HG02763 (cell line): Measurements from ENCODE around the gene TP53INP2.
"Not testable (repeated sequence)": the region's sequence is repeated elsewhere in the genome, so short reads cannot be mapped to it uniquely, and the experiment has no call there.

Source experiments
- ATAC-seq: cut with Tn5 transposase; IDR thresholded peaks from one replicate; pipeline ENCODE4 v1.9.1; 2021; ENCODE audit warnings: mild to moderate bottlenecking, moderate library complexity; ENCODE audit not compliant: unreplicated experiment

Gene TP53INP2, protein sequence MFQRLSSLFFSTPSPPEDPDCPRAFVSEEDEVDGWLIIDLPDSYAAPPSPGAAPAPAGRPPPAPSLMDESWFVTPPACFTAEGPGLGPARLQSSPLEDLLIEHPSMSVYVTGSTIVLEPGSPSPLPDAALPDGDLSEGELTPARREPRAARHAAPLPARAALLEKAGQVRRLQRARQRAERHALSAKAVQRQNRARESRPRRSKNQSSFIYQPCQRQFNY

DNA sequence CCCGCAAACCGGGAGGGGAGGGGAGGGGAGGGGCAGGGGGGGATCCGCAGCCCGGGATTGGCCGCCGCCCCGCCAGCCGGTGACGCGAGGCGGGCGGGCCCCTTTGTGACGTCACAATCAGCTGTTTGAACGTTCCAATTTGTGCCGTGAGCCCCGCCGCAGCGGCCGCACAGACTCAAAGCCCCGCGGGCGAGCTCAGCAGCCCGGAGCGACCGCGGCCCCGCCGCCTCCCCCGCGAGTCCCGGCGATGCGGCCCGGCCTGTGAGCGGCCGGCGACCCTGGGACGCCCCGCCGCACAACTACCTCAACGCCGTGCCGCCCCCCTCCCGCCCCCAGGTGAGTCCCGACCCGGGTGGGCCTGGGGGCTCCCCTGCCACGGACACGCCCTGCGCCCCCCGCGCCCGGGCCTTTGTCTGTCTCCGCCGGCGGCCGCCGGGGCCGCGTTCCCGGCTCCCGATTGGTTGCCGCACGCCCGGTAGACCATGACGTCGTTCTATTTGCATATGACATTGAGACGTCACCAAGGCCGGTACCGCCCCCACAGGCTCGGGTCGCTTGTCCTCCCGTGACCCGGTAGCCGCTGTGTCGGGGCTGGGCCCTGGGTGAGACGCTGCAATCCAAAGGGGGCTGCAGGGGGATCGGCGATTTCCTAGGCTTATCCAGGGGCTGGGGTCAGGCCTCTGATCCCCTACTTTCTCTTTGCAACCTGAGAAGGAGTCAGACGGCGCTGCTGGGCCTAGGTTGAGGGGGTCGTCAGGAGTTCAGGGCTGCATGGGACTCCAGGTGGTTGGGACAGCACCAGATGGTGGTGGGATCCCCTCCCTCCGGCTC lies at the start of gene TP53INP2:
TSS of gene TP53INP2 (plus strand) at position 168 of the 831 bp plus-strand sequence. CDS start 4,396 bp downstream, outside the sequence.
- peak; percentile 59 for ATAC-seq

DNA sequence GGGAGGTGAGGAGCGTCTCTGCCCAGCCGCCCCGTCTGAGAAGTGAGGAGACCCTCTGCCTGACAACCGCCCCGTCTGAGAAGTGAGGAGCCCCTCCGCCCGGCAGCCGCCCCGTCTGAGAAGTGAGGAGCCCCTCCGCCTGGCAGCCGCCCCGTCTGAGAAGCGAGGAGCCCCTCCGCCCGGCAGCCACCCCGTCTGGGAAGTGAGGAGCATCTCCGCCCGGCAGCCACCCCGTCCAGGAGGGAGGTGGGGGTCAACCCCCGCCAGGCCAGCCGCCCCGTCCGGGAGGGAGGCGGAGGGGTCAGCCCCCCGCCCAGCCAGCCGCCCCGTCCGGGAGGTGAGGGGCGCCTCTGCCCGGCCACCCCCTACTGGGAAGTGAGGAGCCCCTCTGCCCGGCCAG lies 45.5 kb upstream of the TP53INP2 start:
- not testable (repeated sequence) for ATAC-seq

DNA sequence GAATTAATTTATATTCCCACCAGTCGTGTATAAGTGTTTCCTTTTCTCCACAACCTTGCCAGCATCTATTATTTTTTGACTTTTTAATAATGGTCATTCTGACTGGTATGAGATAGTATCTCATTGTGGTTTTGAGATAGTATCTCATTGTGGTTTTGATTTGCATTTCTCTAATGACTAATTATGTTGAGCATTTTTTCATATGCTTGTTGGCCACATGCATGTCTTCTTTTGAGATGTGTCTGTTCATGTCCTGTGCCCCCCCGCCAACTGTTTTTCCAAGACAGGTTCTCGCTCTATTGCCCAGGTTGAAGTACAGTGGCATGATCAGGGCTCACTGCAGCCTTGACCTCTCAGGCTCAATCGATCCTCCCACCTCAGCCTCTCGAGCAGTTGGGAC lies 42.3 kb upstream of the TP53INP2 start:
- ATAC-seq = not testable (repeated sequence)

DNA sequence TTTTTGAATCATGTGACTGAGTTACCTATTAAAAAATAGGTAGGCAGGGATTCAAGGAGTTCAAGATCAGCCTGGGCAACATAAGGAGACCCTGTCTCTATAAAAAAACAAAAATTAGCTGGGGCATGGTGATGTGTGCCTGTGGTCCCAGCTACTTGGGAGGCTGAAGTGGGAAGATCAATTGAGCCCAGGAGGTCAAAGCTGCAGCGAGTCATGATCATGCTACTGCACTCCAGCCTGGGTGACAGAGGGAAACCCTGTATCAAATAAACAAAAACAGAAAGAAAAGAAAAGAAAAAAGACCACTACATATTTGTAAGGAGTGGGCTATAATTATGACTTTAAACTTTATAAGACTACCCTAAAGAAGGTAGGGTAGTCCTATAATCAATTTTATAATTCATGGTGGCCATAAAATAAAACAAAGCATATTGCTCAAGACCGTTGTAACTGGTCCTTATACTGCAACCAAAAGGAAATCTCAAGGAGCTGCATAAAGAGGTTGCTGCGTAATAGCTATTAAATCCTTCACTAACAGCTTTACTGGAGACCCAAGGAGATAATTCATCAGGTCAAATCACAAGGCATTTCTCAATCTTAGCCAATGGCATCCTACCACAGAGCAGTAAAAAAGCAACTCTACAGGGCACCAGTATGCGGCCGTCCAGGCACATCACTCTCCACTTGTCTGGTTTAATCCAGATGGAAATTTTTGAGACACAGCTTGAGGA lies 40.8 kb upstream of the TP53INP2 start:
- ATAC-seq = no peak

DNA sequence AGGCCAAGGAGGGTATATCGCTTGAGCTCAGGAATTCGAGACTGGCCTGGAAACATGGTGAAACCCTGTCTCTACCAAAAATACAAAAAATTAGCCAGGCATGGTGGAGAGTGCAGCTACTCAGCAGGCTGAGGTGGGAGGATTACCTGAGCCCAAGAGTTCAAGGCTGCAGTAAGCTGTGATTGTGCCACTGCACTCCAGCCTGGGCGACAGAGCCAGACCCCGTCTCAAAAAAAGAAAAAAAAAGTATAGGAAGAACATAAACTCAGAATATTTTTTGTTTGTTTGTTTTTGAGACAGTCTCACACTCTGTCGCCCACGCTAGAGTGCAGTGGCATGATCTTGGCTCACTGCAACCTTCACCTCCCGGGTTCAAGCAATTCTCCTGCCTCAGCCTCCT lies 39.4 kb upstream of the TP53INP2 start:
- not testable (repeated sequence) for ATAC-seq

DNA sequence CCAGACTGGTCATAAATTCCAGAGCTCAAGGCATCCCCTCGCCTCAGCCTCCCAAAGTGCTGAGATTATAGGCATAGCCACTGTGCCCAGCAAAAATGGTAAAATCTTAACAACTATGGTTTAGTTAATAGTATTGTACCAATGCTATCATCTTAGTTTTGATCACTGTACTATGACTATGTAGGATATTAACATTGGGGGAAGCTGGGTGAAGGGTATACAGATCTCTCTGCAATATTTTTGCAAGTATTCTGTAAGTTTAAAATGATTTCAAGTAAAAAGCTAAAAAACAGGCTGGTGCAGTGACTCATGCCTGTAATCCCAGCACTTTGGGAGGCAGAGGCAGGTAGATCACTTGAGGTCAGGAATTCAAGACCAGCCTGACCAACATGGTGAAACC lies 35.0 kb upstream of the TP53INP2 start:
- no peak for ATAC-seq

DNA sequence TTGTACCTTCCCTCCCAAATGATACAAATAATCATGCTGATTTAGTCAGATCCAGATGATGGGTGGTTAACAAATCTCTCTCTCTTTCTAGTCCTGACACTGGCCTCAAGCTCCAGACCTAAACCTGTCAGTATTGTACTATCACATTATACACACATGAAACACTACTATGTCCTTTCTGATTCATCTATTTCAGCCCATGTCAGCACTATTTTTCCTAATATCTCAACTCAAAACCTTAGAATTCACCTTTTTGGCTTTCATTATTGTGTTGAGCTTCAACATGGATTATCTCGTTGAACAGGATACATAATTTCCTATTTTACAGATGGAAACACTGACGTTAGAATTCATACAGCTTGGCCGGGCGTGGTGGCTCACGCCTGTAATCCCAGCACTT lies 30.7 kb upstream of the TP53INP2 start:
- no peak for ATAC-seq

DNA sequence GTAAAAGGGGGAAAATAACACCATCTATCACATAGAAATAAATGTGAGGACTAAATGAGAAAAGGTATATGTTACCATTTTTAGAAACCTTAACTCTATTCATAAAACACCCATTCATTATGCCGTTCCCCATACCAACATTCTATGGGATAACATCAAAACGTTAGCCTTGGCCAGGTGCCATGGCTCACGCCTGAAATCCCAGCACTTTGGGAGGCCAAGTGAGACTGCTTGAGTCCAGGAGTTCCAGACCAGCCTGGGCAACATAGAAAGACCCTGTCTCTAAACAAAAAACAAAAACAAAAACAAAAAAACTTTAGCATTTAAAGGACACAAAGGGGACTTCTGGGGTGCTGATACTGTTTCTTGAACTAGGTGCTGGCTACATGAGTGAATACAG lies 28.6 kb upstream of the TP53INP2 start:
- ATAC-seq = no peak

DNA sequence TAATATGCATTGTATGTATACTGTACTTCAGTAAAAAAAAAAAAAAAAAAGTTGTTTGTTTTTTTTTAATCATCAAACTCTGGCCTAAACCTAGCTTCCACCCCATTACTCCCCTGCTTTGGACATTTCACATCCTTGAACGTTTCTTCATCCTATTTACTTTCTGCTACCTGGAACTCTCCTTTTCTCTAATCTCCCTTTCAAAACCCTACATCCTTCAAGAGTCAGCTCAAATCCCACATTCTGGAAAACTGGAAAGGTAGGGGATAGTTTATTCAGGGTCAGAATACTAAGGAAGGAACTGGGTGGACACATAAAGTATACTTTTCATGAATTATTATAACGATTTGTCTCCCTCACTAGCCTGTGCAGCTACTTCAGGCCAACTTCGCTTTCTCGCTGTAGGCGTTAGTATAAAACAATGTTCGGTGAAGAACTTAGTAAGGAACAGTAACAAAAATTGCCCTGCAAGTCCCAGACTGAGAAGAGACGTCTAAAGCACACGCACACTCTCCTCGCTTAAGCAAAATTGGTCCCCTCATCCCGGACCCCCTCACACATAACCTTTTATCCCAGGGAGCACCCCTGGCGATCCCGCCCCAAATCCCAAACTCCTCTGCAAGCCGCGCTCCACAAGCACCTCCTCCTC lies 28.0 kb upstream of the TP53INP2 start:
- no peak for ATAC-seq

DNA sequence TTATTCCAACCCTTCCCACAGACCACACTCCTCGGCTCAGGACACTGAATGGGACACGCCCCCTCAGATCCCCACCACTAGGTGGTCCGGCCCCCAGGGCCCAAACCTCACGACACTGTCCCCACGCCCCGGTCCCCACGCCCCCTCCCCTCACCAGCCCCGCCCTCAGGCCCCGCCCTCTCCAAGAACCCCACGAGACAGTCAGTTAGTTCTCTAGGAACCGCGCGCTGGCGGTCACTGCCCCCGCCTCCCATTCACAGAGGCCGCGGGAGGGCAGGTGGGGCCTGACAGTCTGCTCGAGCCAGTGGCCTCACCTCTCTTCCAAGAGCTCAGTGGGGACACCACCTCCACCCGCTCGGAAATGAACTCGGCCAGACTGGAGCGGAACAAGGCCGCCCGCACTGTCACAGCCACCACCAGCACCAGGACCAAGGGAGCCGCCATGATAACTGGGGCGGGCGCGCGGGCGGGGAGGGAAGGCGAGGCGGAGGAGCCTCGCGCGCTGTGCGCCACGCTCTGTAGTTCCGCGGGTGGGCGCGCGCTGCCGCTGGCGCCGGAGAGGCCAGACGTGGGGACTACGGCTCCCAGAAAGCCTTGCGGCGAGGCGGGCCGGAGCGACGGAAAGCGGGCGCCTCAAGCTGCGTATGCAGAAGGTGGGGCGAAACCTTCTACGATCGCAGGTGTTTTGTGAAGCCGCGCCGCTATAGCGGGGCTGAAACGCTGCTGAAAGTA lies 27.3 kb upstream of the TP53INP2 start, which contains the start of gene PIGU:
TSS of gene PIGU (minus strand) at position 451 of the 732 bp plus-strand sequence. CDS start at position 444, 7 bp downstream.
- ATAC-seq = peak; percentile 92

DNA sequence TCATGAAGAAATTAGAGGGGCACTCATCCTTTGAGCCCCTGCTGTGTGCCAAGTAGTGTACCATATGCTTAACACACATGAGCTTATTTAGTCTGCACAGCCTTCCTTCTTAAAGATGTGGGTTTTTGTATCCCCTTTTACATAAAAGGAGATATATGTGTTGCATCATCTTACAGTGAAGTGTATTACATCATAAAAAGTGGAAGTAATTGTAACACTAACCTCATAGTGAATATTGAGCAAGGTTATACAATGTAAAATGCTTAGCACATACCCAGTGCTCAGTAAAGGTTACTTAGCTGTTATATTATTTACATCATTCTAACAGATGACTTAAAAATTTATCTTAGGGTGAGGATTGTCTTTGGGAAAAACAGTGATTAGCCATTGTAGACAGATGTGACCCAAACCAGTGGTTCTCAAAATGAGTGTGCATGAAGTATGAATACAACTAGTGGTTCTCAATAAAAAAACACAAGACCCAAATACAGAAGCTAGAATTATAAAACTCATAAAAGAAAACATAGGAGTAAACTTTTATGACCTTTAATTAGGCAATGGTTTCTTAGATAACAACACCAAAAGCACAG lies 23.5 kb upstream of the TP53INP2 start:
- no peak for ATAC-seq

DNA sequence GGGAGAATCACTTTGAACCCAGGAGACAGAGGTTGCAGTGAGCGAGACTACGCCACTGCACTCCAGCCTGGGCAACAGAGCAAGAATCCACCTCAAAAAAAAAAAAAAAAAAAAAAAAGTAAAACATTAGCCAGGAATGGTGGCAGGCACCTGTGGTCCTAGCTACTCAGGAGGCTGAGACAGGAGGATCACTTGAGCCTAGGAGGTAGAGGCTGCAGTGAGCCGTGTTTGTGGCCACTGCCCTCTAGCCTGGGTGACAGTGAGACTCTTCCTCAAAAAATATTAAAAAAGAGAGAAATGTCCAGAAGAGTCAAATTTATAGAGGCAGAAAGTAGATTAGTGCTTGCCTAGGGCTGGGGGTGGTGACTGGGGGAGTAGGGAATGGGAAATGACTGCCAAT lies 20.5 kb upstream of the TP53INP2 start:
- ATAC-seq = no peak

DNA sequence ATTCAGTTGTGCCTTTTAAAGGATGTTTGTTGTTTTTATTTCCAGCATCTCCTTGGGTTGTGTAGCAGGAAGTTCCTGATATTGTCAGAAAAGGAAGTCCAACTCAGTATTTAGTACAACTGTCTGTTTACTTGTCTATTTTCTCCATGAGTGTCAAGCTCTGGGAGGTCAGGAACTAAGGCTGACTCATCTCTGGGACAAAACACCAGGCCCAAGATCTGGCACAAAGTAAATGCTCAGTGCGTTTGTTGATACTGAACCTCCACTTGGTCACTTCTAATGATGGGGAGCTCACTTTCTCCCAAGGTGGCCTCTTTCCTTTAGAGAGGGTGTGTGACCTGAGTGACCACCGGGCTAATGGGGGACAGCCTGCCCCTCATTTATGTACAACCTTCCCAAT lies 14.7 kb upstream of the TP53INP2 start:
- no peak for ATAC-seq

DNA sequence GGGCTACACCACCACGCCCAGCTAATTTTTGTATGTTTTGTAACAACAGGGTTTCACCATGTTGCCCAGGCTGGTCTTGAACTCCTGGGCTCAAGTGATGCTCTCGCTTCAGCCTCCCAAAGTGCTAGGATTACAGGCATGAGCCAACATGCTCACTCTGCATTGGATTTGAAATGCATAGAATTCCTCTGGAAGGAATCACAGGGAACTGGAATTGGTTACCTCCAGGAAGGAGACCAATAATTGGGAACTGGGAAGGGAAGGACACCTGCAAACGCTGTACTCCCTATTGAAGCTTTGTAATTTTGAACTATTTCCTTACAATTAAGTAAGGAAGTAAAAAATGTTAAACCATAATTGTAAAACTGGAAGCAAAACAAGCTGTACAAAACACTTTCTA lies 12.3 kb upstream of the TP53INP2 start:
- no peak for ATAC-seq

DNA sequence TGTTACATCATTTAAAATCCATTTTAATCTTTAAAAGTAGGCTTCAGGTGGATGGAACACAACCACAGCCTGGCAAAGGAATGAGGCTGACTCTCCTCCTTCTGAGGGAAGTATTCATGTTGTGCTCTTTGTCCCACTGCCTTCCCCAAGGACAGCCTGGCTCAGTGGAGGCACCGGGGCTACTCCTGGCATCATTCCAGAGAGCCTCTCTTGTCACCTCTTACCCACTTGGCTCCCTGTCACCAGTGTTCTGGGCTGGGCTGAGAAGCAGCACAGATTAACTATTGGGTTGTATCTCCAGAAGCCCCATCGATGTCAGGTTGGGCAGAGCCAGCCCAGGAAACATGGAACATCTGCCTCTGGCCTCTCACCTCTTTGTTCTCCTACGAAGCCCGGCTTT lies 10.7 kb upstream of the TP53INP2 start:
- no peak for ATAC-seq

DNA sequence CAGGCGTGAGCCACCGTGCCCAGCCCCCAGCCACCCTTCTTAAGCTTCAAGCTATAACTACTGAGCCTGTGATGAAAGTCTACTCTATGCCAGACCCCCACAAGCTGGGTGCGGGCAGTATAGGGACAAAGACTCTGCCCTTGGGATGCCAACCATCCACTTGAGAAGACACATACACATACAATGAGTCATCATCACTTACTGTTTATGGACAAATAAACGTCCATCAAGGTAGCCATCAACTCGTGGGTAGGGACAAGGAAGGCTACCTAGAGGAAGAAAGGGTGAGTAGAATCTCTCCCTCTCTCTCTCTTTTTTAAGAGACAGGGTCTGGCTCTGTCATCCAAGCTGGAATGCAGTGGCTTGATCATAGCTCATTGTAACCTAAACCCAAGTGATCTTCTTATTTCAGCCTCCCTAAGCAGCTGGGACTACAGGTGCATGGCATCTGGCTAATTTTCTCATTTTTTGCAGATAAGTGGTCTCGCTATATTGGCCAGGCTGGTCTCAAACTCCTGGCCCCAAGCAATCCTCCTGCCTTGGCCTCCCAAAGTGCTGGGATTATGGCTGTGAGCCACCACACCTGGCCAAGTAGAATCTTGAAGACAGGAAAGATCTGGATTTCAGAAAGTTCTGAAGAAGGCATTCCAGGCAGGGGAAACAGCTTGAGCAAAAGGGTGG lies 2.6 kb upstream of the TP53INP2 start:
- ATAC-seq = no peak

DNA sequence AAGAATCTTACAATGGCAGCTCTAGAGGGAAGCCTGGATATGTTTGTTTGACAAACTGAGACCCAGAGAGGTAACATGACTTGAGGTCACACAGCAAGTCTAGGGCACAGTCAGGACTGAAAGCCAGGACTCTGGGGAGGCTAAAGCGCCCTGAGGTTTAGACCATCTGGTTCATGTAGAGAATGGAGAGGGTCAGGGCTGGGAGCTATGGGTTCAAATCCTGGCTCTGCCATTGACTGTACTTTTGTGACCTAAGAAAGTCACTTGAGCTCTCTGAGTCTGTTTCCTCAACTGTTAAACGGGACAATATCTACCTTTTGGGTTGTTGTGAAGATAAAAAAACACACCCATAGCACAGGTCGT lies 1.1 kb upstream of the TP53INP2 start:
- ATAC-seq = no peak

DNA sequence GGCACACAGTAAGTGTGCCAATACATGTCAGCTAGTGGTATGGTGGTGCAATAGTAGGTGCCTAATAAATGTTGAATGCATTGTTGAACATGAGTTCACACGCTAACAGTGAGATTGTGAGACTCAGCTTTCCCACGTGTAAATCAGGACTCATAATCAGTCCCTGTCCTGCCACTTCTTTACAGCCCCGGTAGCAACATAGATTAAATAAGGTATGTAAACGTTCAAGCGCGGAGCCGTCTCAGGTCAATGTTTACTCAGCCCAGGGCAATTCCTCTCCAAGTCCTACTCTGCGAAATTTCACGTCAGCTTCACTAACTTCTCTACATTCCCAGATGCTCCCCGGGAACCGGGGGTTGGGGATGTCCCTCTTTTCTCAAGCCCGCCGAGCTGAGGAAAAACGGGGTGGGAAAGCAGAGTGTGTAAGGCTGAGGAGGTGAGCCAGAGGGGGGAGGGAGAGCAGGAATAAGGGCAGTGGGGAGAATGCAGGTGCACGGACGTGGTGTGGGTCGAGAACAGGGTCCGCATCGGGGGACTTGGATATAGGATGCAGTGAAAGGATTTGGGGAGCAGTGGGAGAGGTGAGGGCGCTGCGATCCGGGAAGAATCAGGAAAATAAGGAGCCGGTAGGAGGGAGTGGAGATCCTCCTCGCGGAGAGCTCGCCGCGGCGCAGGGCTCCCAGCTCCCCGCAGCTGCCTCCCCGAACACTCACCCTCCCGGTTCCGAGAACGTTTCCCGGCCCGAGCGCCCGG lies 544 bp upstream of the TP53INP2 start:
- no peak for ATAC-seq

DNA sequence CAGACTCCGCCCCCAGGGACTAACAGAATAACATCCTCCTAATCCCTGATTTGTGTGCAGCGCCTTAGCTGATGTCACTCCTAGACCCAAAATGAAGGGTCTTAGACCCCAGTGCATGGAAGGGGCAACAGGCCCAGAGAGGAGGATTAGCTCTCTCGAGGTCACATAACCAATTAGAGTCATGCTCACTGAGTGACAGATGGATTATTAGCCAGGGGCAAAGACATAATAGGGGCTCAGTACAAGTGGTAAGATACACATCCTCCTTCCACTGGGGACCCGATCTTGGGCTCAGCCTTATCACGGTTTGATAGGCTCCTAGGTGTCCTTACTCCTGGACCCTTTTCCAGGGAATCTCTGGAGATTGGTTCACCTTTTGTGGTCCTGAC lies 858 bp downstream of the TP53INP2 start:
- ATAC-seq = no peak
